ENCODE results near the gene MAGEA12. TPM values are rescaled to one million over a fixed set of nuclear protein-coding genes. Genes with fewer than 3 reads are reported as not detected.
"Not testable (repeated sequence)": the region's sequence is repeated elsewhere in the genome, so short reads cannot be mapped to it uniquely, and the experiment has no call there.

MAGEA12 gene
- total RNA-seq, 1 donor from 2014 or later, result not detected

GRCh38 chrX:152761582-152761981 is 28.0 kb downstream of the MAGEA12 start:
- intact Hi-C loops (cut with micrococcal nuclease), result not testable (repeated sequence)

GRCh38 chrX:152766562-152766961 is 33.0 kb downstream of the MAGEA12 start:
- intact Hi-C loops (cut with micrococcal nuclease), result not testable (repeated sequence)

GRCh38 chrX:152769549-152770289 is 36.2 kb downstream of the MAGEA12 start, which contains the start of gene MAGEA6:
TSS of gene MAGEA6 (minus strand) at chrX:152769689. CDS start at chrX:152767650, 2,039 bp downstream.
- intact Hi-C loops (cut with micrococcal nuclease), result not testable (repeated sequence)

GRCh38 chrX:152787062-152787461 is 53.5 kb downstream of the MAGEA12 start:
- intact Hi-C loops (cut with micrococcal nuclease), result not testable (repeated sequence)

Other genes with a start within 250 kb of the MAGEA12 start
- 0.05 and 0.07 TPM in 2 replicates for gene GABRQ, start 95.9 kb upstream of the MAGEA12 start, total RNA-seq
- gene MAGEA3, start 35.0 kb upstream of the MAGEA12 start, total RNA-seq, result not detected in 2 replicates
- gene CSAG2, start 24.5 kb upstream of the MAGEA12 start, total RNA-seq, result not detected in 2 replicates
- gene MAGEA2B, start 19.1 kb upstream of the MAGEA12 start, total RNA-seq, result not detected in 2 replicates
- not detected in 2 replicates for gene CSAG1, start within 50 bp of the MAGEA12 start, total RNA-seq
- gene MAGEA2, start 20.1 kb downstream of the MAGEA12 start, total RNA-seq, result not detected in 2 replicates
- gene CSAG3, start 25.5 kb downstream of the MAGEA12 start, total RNA-seq, result 7.4 and 9.8 TPM in 2 replicates
- not detected in 2 replicates for gene MAGEA6, start 35.9 kb downstream of the MAGEA12 start, total RNA-seq
- gene CETN2, start 97.0 kb downstream of the MAGEA12 start, total RNA-seq, result 9.0 and 10.0 TPM in 2 replicates
- gene NSDHL, start 97.3 kb downstream of the MAGEA12 start, total RNA-seq, result 16.3 TPM in 2 replicates
- 1.0 and 1.1 TPM in 2 replicates for gene ZNF185, start 164.3 kb downstream of the MAGEA12 start, total RNA-seq

All from T-helper 1 cell treated with Interleukin-12 subunit alpha and Interleukin-12 subunit beta and Interleukin-4 antibody, amounts not matched to agents 30 ng/mL and 1 ng/mL, for 36 hours (primary cell).